ENCODE measurements around the gene KHDRBS1.
A peak's percentile ranks its signal among the peaks of the same experiment; 100 is the strongest.

The KHDRBS1 gene

GRCh38 chr1:32042330-32042729, 28.7 kb downstream of the KHDRBS1 start:
- no peak overlapping the region for H3K4me3 ChIP-seq (ENCODE audit: low read length)
- no peaks in the 10 kb centered on the region for H3K27me3 ChIP-seq (replicated peaks; ENCODE audit: control insufficient read depth, insufficient read depth, low read length)
- no peak overlapping the region for H3K9ac ChIP-seq (ENCODE audit: low read length)
- H3K4me1 ChIP-seq (ENCODE audit: control insufficient read depth, insufficient read depth, low read length), result peaks cover 5% of the 10 kb centered on the region
- no peaks in the 10 kb centered on the region for H3K9me3 ChIP-seq (ENCODE audit: control insufficient read depth, low read length)
- peaks cover 10% of the 10 kb centered on the region for H3K36me3 ChIP-seq (ENCODE audit: control insufficient read depth, insufficient read depth, low read length, severe bottlenecking)
- DNase-seq (ENCODE audit: low read depth), result no peak

GRCh38 chr1:32044234-32044633, 30.6 kb downstream of the KHDRBS1 start:
- Histone ChIP-seq H3K9ac (ENCODE audit: low read length) (no peak overlapping the region), H3K27me3 (replicated peaks; ENCODE audit: control insufficient read depth, insufficient read depth, low read length) (no peaks in the 10 kb centered on the region), H3K4me3 (ENCODE audit: low read length) (no peak overlapping the region), H3K4me1 (ENCODE audit: control insufficient read depth, insufficient read depth, low read length) (peaks cover 5% of the 10 kb centered on the region), H3K9me3 (ENCODE audit: control insufficient read depth, low read length) (no peaks in the 10 kb centered on the region), H3K36me3 (ENCODE audit: control insufficient read depth, insufficient read depth, low read length, severe bottlenecking) (peaks cover 30% of the 10 kb centered on the region)
- DNase-seq (ENCODE audit: low read depth), result no peak

- Histone ChIP-seq H3K36me3 (ENCODE audit: control insufficient read depth, insufficient read depth, low read length, severe bottlenecking) (peaks cover 41% of the 10 kb centered on the region), H3K9me3 (ENCODE audit: control insufficient read depth, low read length) (no peaks in the 10 kb centered on the region), H3K9ac (ENCODE audit: low read length) (no peak overlapping the region), H3K4me3 (ENCODE audit: low read length) (no peak overlapping the region), H3K4me1 (ENCODE audit: control insufficient read depth, insufficient read depth, low read length) (peaks cover under 1% of the 10 kb centered on the region), H3K27me3 (replicated peaks; ENCODE audit: control insufficient read depth, insufficient read depth, low read length) (no peaks in the 10 kb centered on the region)
- DNase-seq (ENCODE audit: low read depth), result no peak
Measured at GRCh38 chr1:32045772-32046171, 32.1 kb downstream of the KHDRBS1 start.

- Histone ChIP-seq H3K9ac (ENCODE audit: low read length) (no peak overlapping the region), H3K27me3 (replicated peaks; ENCODE audit: control insufficient read depth, insufficient read depth, low read length) (no peaks in the 10 kb centered on the region), H3K4me3 (ENCODE audit: low read length) (no peak overlapping the region), H3K36me3 (ENCODE audit: control insufficient read depth, insufficient read depth, low read length, severe bottlenecking) (peaks cover 53% of the 10 kb centered on the region), H3K9me3 (ENCODE audit: control insufficient read depth, low read length) (no peaks in the 10 kb centered on the region), H3K4me1 (ENCODE audit: control insufficient read depth, insufficient read depth, low read length) (peaks cover 12% of the 10 kb centered on the region)
- peak; percentile 38 for DNase-seq (ENCODE audit: low read depth)
Measured at GRCh38 chr1:32047701-32048100, 34.0 kb downstream of the KHDRBS1 start.

- no peaks in the 10 kb centered on the region for H3K9me3 ChIP-seq (ENCODE audit: control insufficient read depth, low read length)
- H3K4me1 ChIP-seq (ENCODE audit: control insufficient read depth, insufficient read depth, low read length), result peaks cover 16% of the 10 kb centered on the region
- no peak overlapping the region for H3K9ac ChIP-seq (ENCODE audit: low read length)
- DNase-seq (ENCODE audit: low read depth), result no peak
- H3K27me3 ChIP-seq (replicated peaks; ENCODE audit: control insufficient read depth, insufficient read depth, low read length), result no peaks in the 10 kb centered on the region
- peaks cover 59% of the 10 kb centered on the region for H3K36me3 ChIP-seq (ENCODE audit: control insufficient read depth, insufficient read depth, low read length, severe bottlenecking)
- no peak overlapping the region for H3K4me3 ChIP-seq (ENCODE audit: low read length)
Measured at GRCh38 chr1:32048440-32048839, 34.8 kb downstream of the KHDRBS1 start.

- H3K27me3 ChIP-seq (replicated peaks; ENCODE audit: control insufficient read depth, insufficient read depth, low read length), result no peaks in the 10 kb centered on the region
- H3K4me3 ChIP-seq (ENCODE audit: low read length), result no peak overlapping the region
- H3K36me3 ChIP-seq (ENCODE audit: control insufficient read depth, insufficient read depth, low read length, severe bottlenecking), result peaks cover 87% of the 10 kb centered on the region
- H3K9me3 ChIP-seq (ENCODE audit: control insufficient read depth, low read length), result no peaks in the 10 kb centered on the region
- DNase-seq (ENCODE audit: low read depth), result no peak
- peaks cover 16% of the 10 kb centered on the region for H3K4me1 ChIP-seq (ENCODE audit: control insufficient read depth, insufficient read depth, low read length)
- H3K9ac ChIP-seq (ENCODE audit: low read length), result no peak overlapping the region
Measured at GRCh38 chr1:32051706-32052105, 38.0 kb downstream of the KHDRBS1 start.

- H3K4me1 ChIP-seq (ENCODE audit: control insufficient read depth, insufficient read depth, low read length), result peaks cover 16% of the 10 kb centered on the region
- no peak overlapping the region for H3K9ac ChIP-seq (ENCODE audit: low read length)
- H3K36me3 ChIP-seq (ENCODE audit: control insufficient read depth, insufficient read depth, low read length, severe bottlenecking), result peaks cover 81% of the 10 kb centered on the region
- H3K4me3 ChIP-seq (ENCODE audit: low read length), result no peak overlapping the region
- DNase-seq (ENCODE audit: low read depth), result peak; percentile 15
- no peaks in the 10 kb centered on the region for H3K27me3 ChIP-seq (replicated peaks; ENCODE audit: control insufficient read depth, insufficient read depth, low read length)
- no peaks in the 10 kb centered on the region for H3K9me3 ChIP-seq (ENCODE audit: control insufficient read depth, low read length)
Measured at GRCh38 chr1:32052887-32053286, 39.2 kb downstream of the KHDRBS1 start.

GRCh38 chr1:32055416-32055815, 41.7 kb downstream of the KHDRBS1 start:
- H3K4me1 ChIP-seq (ENCODE audit: control insufficient read depth, insufficient read depth, low read length), result peaks cover 16% of the 10 kb centered on the region
- no peak overlapping the region for H3K4me3 ChIP-seq (ENCODE audit: low read length)
- no peaks in the 10 kb centered on the region for H3K9me3 ChIP-seq (ENCODE audit: control insufficient read depth, low read length)
- no peak overlapping the region for H3K9ac ChIP-seq (ENCODE audit: low read length)
- peaks cover 84% of the 10 kb centered on the region for H3K36me3 ChIP-seq (ENCODE audit: control insufficient read depth, insufficient read depth, low read length, severe bottlenecking)
- no peak for DNase-seq (ENCODE audit: low read depth)
- no peaks in the 10 kb centered on the region for H3K27me3 ChIP-seq (replicated peaks; ENCODE audit: control insufficient read depth, insufficient read depth, low read length)

GRCh38 chr1:32056598-32056997, 42.9 kb downstream of the KHDRBS1 start:
- no peak overlapping the region for H3K4me3 ChIP-seq (ENCODE audit: low read length)
- H3K27me3 ChIP-seq (replicated peaks; ENCODE audit: control insufficient read depth, insufficient read depth, low read length), result no peaks in the 10 kb centered on the region
- no peak for DNase-seq (ENCODE audit: low read depth)
- H3K36me3 ChIP-seq (ENCODE audit: control insufficient read depth, insufficient read depth, low read length, severe bottlenecking), result peaks cover 88% of the 10 kb centered on the region
- peaks cover 13% of the 10 kb centered on the region for H3K4me1 ChIP-seq (ENCODE audit: control insufficient read depth, insufficient read depth, low read length)
- no peak overlapping the region for H3K9ac ChIP-seq (ENCODE audit: low read length)
- no peaks in the 10 kb centered on the region for H3K9me3 ChIP-seq (ENCODE audit: control insufficient read depth, low read length)

- H3K27me3 ChIP-seq (replicated peaks; ENCODE audit: control insufficient read depth, insufficient read depth, low read length), result no peaks in the 10 kb centered on the region
- peaks cover 13% of the 10 kb centered on the region for H3K4me1 ChIP-seq (ENCODE audit: control insufficient read depth, insufficient read depth, low read length)
- no peak overlapping the region for H3K9ac ChIP-seq (ENCODE audit: low read length)
- no peak for DNase-seq (ENCODE audit: low read depth)
- no peak overlapping the region for H3K4me3 ChIP-seq (ENCODE audit: low read length)
- no peaks in the 10 kb centered on the region for H3K9me3 ChIP-seq (ENCODE audit: control insufficient read depth, low read length)
- peaks cover 63% of the 10 kb centered on the region for H3K36me3 ChIP-seq (ENCODE audit: control insufficient read depth, insufficient read depth, low read length, severe bottlenecking)
Measured at GRCh38 chr1:32060914-32061313, 47.2 kb downstream of the KHDRBS1 start.

GRCh38 chr1:32062867-32063230, 49.2 kb downstream of the KHDRBS1 start:
- H3K36me3 ChIP-seq (ENCODE audit: control insufficient read depth, insufficient read depth, low read length, severe bottlenecking), result peaks cover 50% of the 10 kb centered on the region
- no peaks in the 10 kb centered on the region for H3K27me3 ChIP-seq (replicated peaks; ENCODE audit: control insufficient read depth, insufficient read depth, low read length)
- DNase-seq (ENCODE audit: low read depth), result no peak
- no peak overlapping the region for H3K4me3 ChIP-seq (ENCODE audit: low read length)
- H3K9me3 ChIP-seq (ENCODE audit: control insufficient read depth, low read length), result no peaks in the 10 kb centered on the region
- peaks cover 24% of the 10 kb centered on the region for H3K4me1 ChIP-seq (ENCODE audit: control insufficient read depth, insufficient read depth, low read length)
- peak overlapping the region; percentile 51 for H3K9ac ChIP-seq (ENCODE audit: low read length)

- DNase-seq (ENCODE audit: low read depth), result peak; percentile 85
- Histone ChIP-seq H3K9me3 (ENCODE audit: control insufficient read depth, low read length) (no peaks in the 10 kb centered on the region), H3K27me3 (replicated peaks; ENCODE audit: control insufficient read depth, insufficient read depth, low read length) (no peaks in the 10 kb centered on the region), H3K4me1 (ENCODE audit: control insufficient read depth, insufficient read depth, low read length) (peaks cover 26% of the 10 kb centered on the region), H3K36me3 (ENCODE audit: control insufficient read depth, insufficient read depth, low read length, severe bottlenecking) (peaks cover 46% of the 10 kb centered on the region), H3K4me3 (ENCODE audit: low read length) (no peak overlapping the region), H3K9ac (ENCODE audit: low read length) (peak overlapping the region; percentile 51)
Measured at GRCh38 chr1:32063261-32063681, 49.6 kb downstream of the KHDRBS1 start.

All from adipocyte (in vitro differentiated cells).